Ishikawa (cell line): Measurements from ENCODE around the gene ARFGAP3.

ENCODE experiments used
- CEBPB ChIP-seq: IDR thresholded peaks from 2 replicates; pipeline ENCODE4 v1.6.1; 2012
- EGR1 ChIP-seq: IDR thresholded peaks from 2 replicates; pipeline ENCODE4 v1.6.1; 2012
- TEAD4 ChIP-seq: IDR thresholded peaks from 2 replicates; pipeline ENCODE4 v1.6.1; 2012

- TF ChIP-seq TEAD4 (no peak), EGR1 (no peak), CEBPB (no peak)
Observed at GRCh38 chr22:42814616-42815015, 42.5 kb downstream of the ARFGAP3 start.
